ENCODE results near the gene C1QTNF4. TPM values are rescaled to one million over a fixed set of nuclear protein-coding genes. Genes with fewer than 3 reads are reported as not detected.
"Not testable (repeated sequence)": the region's sequence is repeated elsewhere in the genome, so short reads cannot be mapped to it uniquely, and the experiment has no call there.

The C1QTNF4 gene
- total RNA-seq, 1 donor from 2014 or later = 0.55 TPM

DNA sequence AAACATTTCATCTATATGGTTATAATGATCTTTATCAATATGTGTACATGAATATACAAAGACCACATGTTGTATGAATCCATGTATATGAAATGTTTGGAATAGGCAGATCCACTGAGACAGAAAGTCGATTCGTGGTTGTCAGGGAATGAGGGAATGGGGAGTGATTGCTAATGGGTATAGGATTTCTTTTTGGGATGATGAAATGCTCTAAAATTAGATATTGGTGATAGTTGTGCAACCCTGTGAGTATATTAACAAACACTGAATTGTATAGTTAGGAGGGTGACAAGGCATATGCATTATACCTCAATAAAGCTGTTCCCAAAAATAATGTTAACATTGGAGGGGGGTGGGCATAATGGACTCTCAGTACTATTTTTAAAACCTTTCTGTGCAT, 33.8 kb downstream of the C1QTNF4 start:
- H3K9me3 ChIP-seq = no peaks in the 10 kb centered on the region
- no peak overlapping the region for H3K27ac ChIP-seq
- H3K4me3 ChIP-seq = no peak overlapping the region
- intact Hi-C loops (cut with DNase I) = no loop called here
- H3K27me3 ChIP-seq = no peaks in the 10 kb centered on the region
- no peaks in the 10 kb centered on the region for H3K36me3 ChIP-seq
- H3K4me1 ChIP-seq = no peaks in the 10 kb centered on the region
- ATAC-seq (no peak), DNase-seq (no peak)
- TF ChIP-seq, protein P1, sequence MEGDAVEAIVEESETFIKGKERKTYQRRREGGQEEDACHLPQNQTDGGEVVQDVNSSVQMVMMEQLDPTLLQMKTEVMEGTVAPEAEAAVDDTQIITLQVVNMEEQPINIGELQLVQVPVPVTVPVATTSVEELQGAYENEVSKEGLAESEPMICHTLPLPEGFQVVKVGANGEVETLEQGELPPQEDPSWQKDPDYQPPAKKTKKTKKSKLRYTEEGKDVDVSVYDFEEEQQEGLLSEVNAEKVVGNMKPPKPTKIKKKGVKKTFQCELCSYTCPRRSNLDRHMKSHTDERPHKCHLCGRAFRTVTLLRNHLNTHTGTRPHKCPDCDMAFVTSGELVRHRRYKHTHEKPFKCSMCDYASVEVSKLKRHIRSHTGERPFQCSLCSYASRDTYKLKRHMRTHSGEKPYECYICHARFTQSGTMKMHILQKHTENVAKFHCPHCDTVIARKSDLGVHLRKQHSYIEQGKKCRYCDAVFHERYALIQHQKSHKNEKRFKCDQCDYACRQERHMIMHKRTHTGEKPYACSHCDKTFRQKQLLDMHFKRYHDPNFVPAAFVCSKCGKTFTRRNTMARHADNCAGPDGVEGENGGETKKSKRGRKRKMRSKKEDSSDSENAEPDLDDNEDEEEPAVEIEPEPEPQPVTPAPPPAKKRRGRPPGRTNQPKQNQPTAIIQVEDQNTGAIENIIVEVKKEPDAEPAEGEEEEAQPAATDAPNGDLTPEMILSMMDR (IDR thresholded peaks at IDR 0.05) = no peak

DNA sequence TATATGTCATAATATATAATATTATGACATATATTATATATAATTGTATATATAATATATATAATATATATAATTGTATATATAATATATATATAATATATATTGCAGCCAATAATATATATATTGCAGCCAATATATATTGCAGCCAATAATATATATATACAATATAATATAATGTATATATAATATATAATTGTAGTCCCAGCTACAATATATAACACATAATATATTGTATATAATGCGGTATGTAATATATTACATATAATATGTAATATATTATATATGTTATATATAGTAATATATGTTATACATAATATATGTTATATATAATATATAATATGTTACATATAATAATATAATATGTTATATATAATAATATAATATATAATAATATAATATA, 35.5 kb downstream of the C1QTNF4 start:
- Histone ChIP-seq H3K9me3 (no peaks in the 10 kb centered on the region), H3K4me3 (no peak overlapping the region), H3K36me3 (no peaks in the 10 kb centered on the region), H3K4me1 (peaks cover under 1% of the 10 kb centered on the region), H3K27me3 (no peaks in the 10 kb centered on the region), H3K27ac (no peak overlapping the region)
- TF ChIP-seq, protein P1 (IDR thresholded peaks at IDR 0.05) = no peak
- no peak for ATAC-seq
- intact Hi-C loops (cut with DNase I) = no loop called here
- DNase-seq = no peak

DNA sequence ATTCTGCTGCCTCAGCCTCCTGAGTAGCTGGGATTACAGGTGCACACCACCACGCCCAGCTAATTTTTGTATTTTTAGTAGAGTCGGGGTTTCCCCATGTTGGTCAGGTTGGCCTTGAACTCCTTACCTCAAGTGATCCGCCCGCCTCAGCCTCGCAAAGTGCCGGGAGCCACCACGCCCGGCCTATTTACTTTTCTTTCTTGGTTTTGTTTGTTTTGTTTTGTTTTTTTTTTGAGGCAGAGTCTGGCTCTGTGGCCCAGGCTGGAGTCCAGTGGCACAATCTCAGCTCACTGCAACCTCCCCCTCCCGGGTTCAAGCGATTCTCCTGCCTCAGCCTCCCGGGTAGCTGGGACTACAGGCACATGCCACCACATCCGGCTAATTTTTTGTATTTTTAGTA, 37.2 kb downstream of the C1QTNF4 start:
- H3K36me3 ChIP-seq; H3K27ac ChIP-seq; H3K4me3 ChIP-seq; ATAC-seq; H3K9me3 ChIP-seq; intact Hi-C loops (cut with DNase I); H3K4me1 ChIP-seq; DNase-seq; H3K27me3 ChIP-seq: not testable (repeated sequence)

DNA sequence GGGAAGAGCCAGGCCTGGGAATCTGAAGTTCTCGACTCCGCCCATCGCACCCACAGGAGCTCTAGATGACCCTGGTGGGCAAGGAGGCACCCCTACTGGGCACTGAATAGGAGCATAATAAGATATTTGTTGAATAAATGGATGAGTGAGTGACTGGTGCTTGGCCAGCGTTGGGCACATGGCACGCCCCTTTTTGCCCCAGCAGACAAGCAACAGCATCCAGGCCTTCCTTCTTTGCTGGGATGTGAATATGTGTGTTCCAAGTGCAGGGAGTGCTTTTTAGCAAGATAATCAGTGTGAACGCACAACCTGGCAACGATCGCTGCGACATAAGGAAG, 40.8 kb downstream of the C1QTNF4 start:
- Histone ChIP-seq H3K9me3 (no peaks in the 10 kb centered on the region), H3K36me3 (no peaks in the 10 kb centered on the region), H3K27ac (peak overlapping the region; percentile 74), H3K27me3 (no peaks in the 10 kb centered on the region), H3K4me3 (peak overlapping the region; percentile 94), H3K4me1 (peaks cover 38% of the 10 kb centered on the region)
- TF ChIP-seq, protein P1 (IDR thresholded peaks at IDR 0.05) = no peak
- peak; percentile 36 for ATAC-seq
- intact Hi-C loops (cut with DNase I) = no loop called here
- DNase-seq = no peak

DNA sequence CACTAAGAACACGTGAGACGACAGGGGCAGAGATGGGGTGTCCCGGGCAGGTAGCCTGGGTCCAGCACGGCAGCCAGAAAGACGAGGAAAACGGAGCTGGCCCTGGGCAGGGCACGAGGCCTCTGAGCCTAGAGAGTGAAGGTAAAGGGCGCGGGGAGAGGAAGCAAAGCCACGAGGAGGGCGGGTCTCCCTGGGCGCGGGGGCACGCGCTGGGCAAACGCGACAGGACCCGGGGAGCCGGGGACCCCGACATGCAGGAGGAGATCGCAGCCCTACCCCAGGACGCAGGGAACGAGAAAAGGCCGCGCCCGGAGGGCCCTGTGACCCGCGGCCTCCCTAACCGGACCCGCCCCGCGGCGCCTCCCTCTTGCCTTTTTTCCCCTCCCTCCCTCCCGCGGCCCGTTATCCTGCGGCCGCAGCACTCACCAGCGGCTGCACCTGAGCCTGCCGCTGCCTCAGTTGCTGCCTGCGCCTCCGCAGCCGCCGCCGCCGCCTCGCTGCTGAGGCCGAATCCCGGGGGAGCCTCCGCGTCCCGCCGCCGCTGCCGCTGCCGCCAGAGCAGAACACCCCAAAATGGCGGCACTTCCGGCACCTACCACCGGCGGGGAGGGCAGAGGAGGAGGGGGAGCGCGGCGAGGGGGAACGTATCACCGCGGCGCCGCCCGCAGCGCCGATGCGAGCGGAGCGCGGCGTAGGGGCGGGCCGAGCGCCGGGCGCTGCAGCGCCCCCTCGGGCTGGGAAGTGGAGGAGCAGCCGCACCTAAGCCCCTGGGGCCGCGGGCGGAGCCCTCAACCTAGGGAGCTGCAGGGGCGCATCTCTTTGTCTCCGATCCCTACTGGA, 41.4 kb downstream of the C1QTNF4 start, which contains the start of gene CELF1:
Gene CELF1 (minus strand): TSS at position 567 of the 840 bp plus-strand sequence. CDS start 53,609 bp downstream, outside the sequence.
- TF ChIP-seq, protein P1 (IDR thresholded peaks at IDR 0.05) = peak; percentile 91
- H3K9me3 ChIP-seq = no peaks in the 10 kb centered on the region
- H3K4me3 ChIP-seq = peak within 1 kb of the TSS; percentile 94
- intact Hi-C loops (cut with DNase I) = no loop called here
- H3K27ac ChIP-seq = peak within 1 kb of the TSS; percentile 93
- DNase-seq (peak; percentile 96), ATAC-seq (peak; percentile 99)
- no peaks in the 10 kb centered on the region for H3K27me3 ChIP-seq
- peaks cover 44% of the 10 kb centered on the region for H3K4me1 ChIP-seq
- H3K36me3 ChIP-seq = no peaks in the 10 kb centered on the region

DNA sequence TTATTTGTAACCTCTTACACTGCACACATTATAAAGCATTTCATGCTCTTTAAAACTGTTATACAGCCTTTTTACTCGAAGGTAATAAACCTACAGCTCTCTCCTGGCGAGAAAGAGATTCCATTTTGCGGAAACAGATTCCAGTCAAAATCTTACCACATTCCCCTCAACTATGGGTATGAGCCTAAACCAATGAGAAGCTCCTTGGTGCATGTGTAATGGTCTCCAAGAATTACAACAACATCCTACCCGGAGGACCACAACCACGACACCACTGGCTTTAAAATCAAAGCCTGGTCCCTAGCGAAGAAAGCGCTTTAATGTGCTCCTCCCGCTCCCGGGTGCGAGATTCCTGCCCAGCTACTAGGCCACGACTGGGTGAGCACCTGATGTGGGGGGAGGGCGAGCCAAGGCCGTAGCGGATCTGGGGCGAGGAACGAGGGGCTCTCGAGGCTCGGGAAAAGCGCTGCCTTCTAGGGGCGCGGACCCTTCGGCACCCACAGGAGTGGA, 42.1 kb downstream of the C1QTNF4 start:
- peaks cover 50% of the 10 kb centered on the region for H3K4me1 ChIP-seq
- intact Hi-C loops (cut with DNase I) = no loop called here
- no peaks in the 10 kb centered on the region for H3K9me3 ChIP-seq
- DNase-seq = peak; percentile 72
- peak; percentile 17 for ATAC-seq
- TF ChIP-seq, protein P1 (IDR thresholded peaks at IDR 0.05) = no peak
- peak overlapping the region; percentile 94 for H3K4me3 ChIP-seq
- no peaks in the 10 kb centered on the region for H3K27me3 ChIP-seq
- H3K27ac ChIP-seq = peak overlapping the region; percentile 93
- H3K36me3 ChIP-seq = no peaks in the 10 kb centered on the region

Measured in upper lobe of right lung (tissue), 1 donor.